OCI-LY1 (cell line): ENCODE data around the gene USH1C.

Experiments
- H2AFZ ChIP-seq: fragments of 200-600 bp; sonication (generic), shearing (Covaris generic); 2 replicates; pipeline ENCODE4 v1.6.0; 2014; ENCODE audit warnings: antibody characterized with exemption, mild to moderate bottlenecking, low read length
- H3F3A ChIP-seq: fragments of 200-600 bp; sonication (generic), shearing (Covaris generic); 2 replicates; pipeline ENCODE4 v1.6.0; 2014; ENCODE audit warnings: mild to moderate bottlenecking, antibody characterized with exemption, low read length, moderate library complexity; ENCODE audit not compliant: insufficient read depth
- H3K27ac ChIP-seq: fragments of 200-600 bp; sonication (generic); 2 replicates; pipeline ENCODE4 v1.5.1; 2014; ENCODE audit warnings: low read length, mixed run types, mild to moderate bottlenecking, low read depth; ENCODE audit not compliant: poor library complexity, severe bottlenecking
- H3K27me3 ChIP-seq: fragments of 200-600 bp; sonication (generic); 2 replicates; pipeline ENCODE4 v1.6.0; 2014; ENCODE audit warnings: antibody characterized with exemption, mild to moderate bottlenecking, low read length, moderate library complexity; ENCODE audit not compliant: insufficient read depth
- H3K36me3 ChIP-seq: fragments of 200-600 bp; sonication (generic); 2 replicates; pipeline ENCODE4 v1.6.1; 2014; ENCODE audit warnings: mild to moderate bottlenecking, antibody characterized with exemption, low read length, moderate library complexity, mixed read lengths; ENCODE audit not compliant: insufficient read depth
- H3K4me1 ChIP-seq: fragments of 200-600 bp; sonication (generic); 2 replicates; pipeline ENCODE4 v1.5.1; 2014; ENCODE audit warnings: mild to moderate bottlenecking, low read length, moderate library complexity; ENCODE audit not compliant: insufficient read depth, severe bottlenecking
- H3K4me2 ChIP-seq: fragments of 200-600 bp; sonication (generic), shearing (Covaris generic); 2 replicates; pipeline ENCODE4 v1.6.1; 2014; ENCODE audit warnings: low read length
- H3K4me3 ChIP-seq: fragments of 200-600 bp; sonication (generic); 2 replicates; pipeline ENCODE4 v1.5.1; 2014; ENCODE audit warnings: low read length, low read depth, mild to moderate bottlenecking, mixed read lengths; ENCODE audit not compliant: poor library complexity, severe bottlenecking
- H3K79me2 ChIP-seq: fragments of 200-600 bp; shearing (Covaris generic); 2 replicates; pipeline ENCODE4 v1.6.1; 2016; ENCODE audit warnings: mixed run types, low read length, mixed read lengths; ENCODE audit not compliant: insufficient read depth
- H3K9ac ChIP-seq: fragments of 200-600 bp; sonication (generic), shearing (Covaris generic); 2 replicates; pipeline ENCODE4 v1.6.1; 2014; ENCODE audit warnings: mild to moderate bottlenecking, low read length, mixed read lengths
- H3K9me2 ChIP-seq: fragments of 200-600 bp; sonication (generic), shearing (Covaris generic); 2 replicates; pipeline ENCODE4 v1.6.1; 2014; ENCODE audit warnings: low read depth, mild to moderate bottlenecking, low read length, mixed read lengths
- H3K9me3 ChIP-seq: fragments of 200-600 bp; shearing (Covaris generic); 2 replicates; pipeline ENCODE4 v1.6.1; 2014; ENCODE audit warnings: low read length, mixed read lengths
- H4K20me1 ChIP-seq: fragments of 200-600 bp; sonication (generic), shearing (Covaris generic); 2 replicates; pipeline ENCODE4 v1.6.0; 2016; ENCODE audit warnings: mild to moderate bottlenecking, low read length; ENCODE audit not compliant: insufficient read depth
- EZH2 ChIP-seq: fragments of 200-600 bp; sonication (generic), shearing (Covaris generic); IDR thresholded peaks from 2 replicates; pipeline ENCODE4 v1.8.0; 2017; ENCODE audit warnings: borderline replicate concordance, mixed run types, mild to moderate bottlenecking, antibody characterized with exemption, low read length, moderate library complexity, mixed read lengths
- TF ChIP-seq, protein P1 (sequence below): fragments of 200-600 bp; sonication (generic), shearing (Covaris generic); IDR thresholded peaks from 2 replicates; pipeline ENCODE4 v1.5.1; 2017; ENCODE audit warnings: mild to moderate bottlenecking, antibody characterized with exemption, low read length, moderate library complexity, mixed read lengths

Gene USH1C

DNA sequence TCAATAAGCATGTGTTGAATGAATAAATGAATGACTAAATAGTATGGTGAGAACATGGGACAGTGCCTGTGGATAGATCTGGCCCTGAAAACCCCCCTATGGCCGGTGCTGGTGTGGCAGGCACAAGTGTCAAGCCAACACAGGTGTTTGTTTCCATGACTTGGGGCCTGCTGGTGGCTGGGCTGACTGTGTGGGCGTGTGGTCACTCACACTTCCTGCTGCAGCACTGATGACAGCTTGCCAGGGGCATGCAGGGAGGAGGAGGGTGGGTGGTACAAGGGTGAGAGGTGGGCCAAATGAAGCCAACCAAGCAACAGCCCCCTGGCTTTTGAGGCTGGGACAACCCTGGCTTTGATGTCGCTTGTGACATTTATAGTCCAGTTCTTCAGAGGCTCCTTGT, 37.3 kb downstream of the USH1C start:
- no peak overlapping the region for H2AFZ ChIP-seq
- no peaks in the 10 kb centered on the region for H3K79me2 ChIP-seq
- no peaks in the 10 kb centered on the region for H3K27me3 ChIP-seq
- no peak overlapping the region for H3K27ac ChIP-seq
- no peaks in the 10 kb centered on the region for H4K20me1 ChIP-seq
- H3K4me1 ChIP-seq: no peaks in the 10 kb centered on the region
- H3K9me2 ChIP-seq: no peaks in the 10 kb centered on the region
- no peaks in the 10 kb centered on the region for H3K9me3 ChIP-seq
- no peaks in the 10 kb centered on the region for H3K36me3 ChIP-seq
- H3K4me2 ChIP-seq: no peak overlapping the region
- H3F3A ChIP-seq: no peaks in the 10 kb centered on the region
- H3K9ac ChIP-seq: no peak overlapping the region
- TF ChIP-seq EZH2: no peak
- TF ChIP-seq, protein P1, sequence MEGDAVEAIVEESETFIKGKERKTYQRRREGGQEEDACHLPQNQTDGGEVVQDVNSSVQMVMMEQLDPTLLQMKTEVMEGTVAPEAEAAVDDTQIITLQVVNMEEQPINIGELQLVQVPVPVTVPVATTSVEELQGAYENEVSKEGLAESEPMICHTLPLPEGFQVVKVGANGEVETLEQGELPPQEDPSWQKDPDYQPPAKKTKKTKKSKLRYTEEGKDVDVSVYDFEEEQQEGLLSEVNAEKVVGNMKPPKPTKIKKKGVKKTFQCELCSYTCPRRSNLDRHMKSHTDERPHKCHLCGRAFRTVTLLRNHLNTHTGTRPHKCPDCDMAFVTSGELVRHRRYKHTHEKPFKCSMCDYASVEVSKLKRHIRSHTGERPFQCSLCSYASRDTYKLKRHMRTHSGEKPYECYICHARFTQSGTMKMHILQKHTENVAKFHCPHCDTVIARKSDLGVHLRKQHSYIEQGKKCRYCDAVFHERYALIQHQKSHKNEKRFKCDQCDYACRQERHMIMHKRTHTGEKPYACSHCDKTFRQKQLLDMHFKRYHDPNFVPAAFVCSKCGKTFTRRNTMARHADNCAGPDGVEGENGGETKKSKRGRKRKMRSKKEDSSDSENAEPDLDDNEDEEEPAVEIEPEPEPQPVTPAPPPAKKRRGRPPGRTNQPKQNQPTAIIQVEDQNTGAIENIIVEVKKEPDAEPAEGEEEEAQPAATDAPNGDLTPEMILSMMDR: no peak
- no peak overlapping the region for H3K4me3 ChIP-seq

DNA sequence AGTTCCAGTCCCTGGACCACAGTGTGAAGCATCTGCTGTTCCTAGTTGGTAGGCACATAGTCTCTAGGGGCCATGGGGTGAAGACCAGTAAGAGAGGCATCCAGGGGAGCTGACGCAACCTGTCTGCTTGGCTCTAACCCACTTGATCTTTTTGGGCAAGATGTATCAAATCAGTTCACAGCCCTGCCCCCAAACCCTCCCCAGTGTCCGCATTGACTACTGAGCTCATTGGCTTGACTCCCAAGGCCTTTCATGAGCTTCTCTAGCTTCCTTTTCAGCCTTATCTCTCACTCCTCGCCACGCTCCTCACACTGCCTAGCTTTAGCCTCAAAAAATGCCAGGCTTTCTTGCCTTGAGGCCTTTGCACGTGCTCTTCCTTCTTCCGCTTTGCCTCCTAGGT, 37.9 kb downstream of the USH1C start:
- no peaks in the 10 kb centered on the region for H3K9me3 ChIP-seq
- no peaks in the 10 kb centered on the region for H3K9me2 ChIP-seq
- no peaks in the 10 kb centered on the region for H4K20me1 ChIP-seq
- no peak overlapping the region for H3K9ac ChIP-seq
- H3K27me3 ChIP-seq: no peaks in the 10 kb centered on the region
- no peaks in the 10 kb centered on the region for H3K36me3 ChIP-seq
- H3K4me1 ChIP-seq: no peaks in the 10 kb centered on the region
- no peak overlapping the region for H2AFZ ChIP-seq
- H3K4me3 ChIP-seq: no peak overlapping the region
- TF ChIP-seq, protein P1: no peak
- TF ChIP-seq EZH2: no peak
- H3K27ac ChIP-seq: no peak overlapping the region
- H3K4me2 ChIP-seq: no peak overlapping the region
- no peaks in the 10 kb centered on the region for H3K79me2 ChIP-seq
- H3F3A ChIP-seq: no peaks in the 10 kb centered on the region

DNA sequence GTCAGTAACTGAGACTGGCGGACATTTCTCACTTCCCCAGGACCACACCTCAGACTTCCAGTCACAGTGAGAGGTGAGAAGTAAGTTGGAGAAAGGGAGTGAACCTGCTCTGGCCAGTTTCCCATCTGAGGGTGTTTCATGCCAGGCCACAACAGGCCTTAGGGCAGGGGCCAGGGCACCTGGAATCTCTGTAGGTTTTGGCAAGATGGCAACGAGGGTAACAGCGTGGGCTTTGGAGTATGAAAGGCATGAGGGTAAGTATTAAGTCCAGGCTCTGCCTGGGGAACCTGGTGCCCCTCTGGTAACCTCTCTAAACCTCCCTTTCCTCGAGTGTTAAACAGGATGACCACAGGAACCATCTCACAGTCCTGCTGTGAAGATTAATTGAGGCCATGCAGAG, 39.1 kb downstream of the USH1C start:
- H3K79me2 ChIP-seq: no peaks in the 10 kb centered on the region
- no peak overlapping the region for H3K27ac ChIP-seq
- no peaks in the 10 kb centered on the region for H3K27me3 ChIP-seq
- H3K4me2 ChIP-seq: no peak overlapping the region
- no peaks in the 10 kb centered on the region for H3F3A ChIP-seq
- no peaks in the 10 kb centered on the region for H4K20me1 ChIP-seq
- H3K4me3 ChIP-seq: no peak overlapping the region
- H3K4me1 ChIP-seq: no peaks in the 10 kb centered on the region
- no peak overlapping the region for H2AFZ ChIP-seq
- no peaks in the 10 kb centered on the region for H3K36me3 ChIP-seq
- TF ChIP-seq, protein P1: no peak
- TF ChIP-seq EZH2: no peak
- no peaks in the 10 kb centered on the region for H3K9me2 ChIP-seq
- H3K9ac ChIP-seq: no peak overlapping the region
- H3K9me3 ChIP-seq: no peaks in the 10 kb centered on the region
